Measurements from ENCODE around the gene COPS4. TPM values are rescaled to one million over a fixed set of nuclear protein-coding genes. Genes with fewer than 3 reads are reported as not detected.
"Not testable (repeated sequence)": the region's sequence is repeated elsewhere in the genome, so short reads cannot be mapped to it uniquely, and the experiment has no call there.

Gene COPS4
- total and polyA plus RNA-seq, 3 donors from 2014 or later = 73.2 to 100 (median 87.6) TPM

- TF ChIP-seq CTCF (IDR thresholded peaks at IDR 0.05) (no peak), POLR2A (IDR thresholded peaks at IDR 0.05) (no peak)
- intact Hi-C loops (cut with DNase I; ENCODE audit: low total_unique reads) = no loop called here
- H3K27me3 ChIP-seq = no peaks in the 10 kb centered on the region
- H3K4me3 ChIP-seq = no peak overlapping the region
- no peak for DNase-seq
- H3K27ac ChIP-seq = no peak overlapping the region
- WGBS, 2 donors = 84 to 88% methylated on average over 6 of the region's 6 CpGs
- no peaks in the 10 kb centered on the region for H3K36me3 ChIP-seq (ENCODE audit: low read depth, missing control alignments)
- H3K4me1 ChIP-seq = no peaks in the 10 kb centered on the region
- no peaks in the 10 kb centered on the region for H3K9me3 ChIP-seq
Observed at GRCh38 chr4:83080561-83080960, 45.6 kb downstream of the COPS4 start.

GRCh38 chr4:83082777-83083176 is 47.8 kb downstream of the COPS4 start:
- Histone ChIP-seq H3K4me1 (no peaks in the 10 kb centered on the region), H3K9me3 (no peaks in the 10 kb centered on the region), H3K27ac (no peak overlapping the region), H3K36me3 (ENCODE audit: low read depth, missing control alignments) (no peaks in the 10 kb centered on the region), H3K27me3 (no peaks in the 10 kb centered on the region), H3K4me3 (no peak overlapping the region)
- 95 to 100% methylated on average over 2 to 4 of the region's 4 CpGs for WGBS, 2 donors
- no peak for DNase-seq
- TF ChIP-seq POLR2A (IDR thresholded peaks at IDR 0.05) = no peak
- no peak for TF ChIP-seq CTCF (IDR thresholded peaks at IDR 0.05)
- intact Hi-C loops (cut with DNase I; ENCODE audit: low total_unique reads) = no loop called here

GRCh38 chr4:83083925-83084475 is 49.0 kb downstream of the COPS4 start:
- intact Hi-C loops (cut with DNase I; ENCODE audit: low total_unique reads) = no loop called here
- no peak for TF ChIP-seq CTCF (IDR thresholded peaks at IDR 0.05)
- no peak for TF ChIP-seq POLR2A (IDR thresholded peaks at IDR 0.05)
- Histone ChIP-seq H3K36me3 (ENCODE audit: low read depth, missing control alignments) (no peaks in the 10 kb centered on the region), H3K4me3 (no peak overlapping the region), H3K27ac (no peak overlapping the region), H3K9me3 (no peaks in the 10 kb centered on the region), H3K4me1 (no peaks in the 10 kb centered on the region), H3K27me3 (no peaks in the 10 kb centered on the region)
- no peak for DNase-seq
- 67 to 72% methylated on average over 7 to 11 of the region's 11 CpGs for WGBS, 2 donors

- H3K4me3 ChIP-seq; intact Hi-C loops (cut with DNase I; ENCODE audit: low total_unique reads); H3K4me1 ChIP-seq; H3K9me3 ChIP-seq; H3K36me3 ChIP-seq (ENCODE audit: low read depth, missing control alignments); H3K27ac ChIP-seq; H3K27me3 ChIP-seq: not testable (repeated sequence)
- 62 to 87% methylated on average over 12 of the region's 12 CpGs for WGBS, 2 donors
- peak; percentile 23 for DNase-seq
Observed at GRCh38 chr4:83084956-83085355, 50.0 kb downstream of the COPS4 start.

GRCh38 chr4:83089410-83090157 is 54.6 kb downstream of the COPS4 start:
- no peak for TF ChIP-seq CTCF (IDR thresholded peaks at IDR 0.05)
- no peaks in the 10 kb centered on the region for H3K27me3 ChIP-seq
- intact Hi-C loops (cut with DNase I; ENCODE audit: low total_unique reads) = no loop called here
- H3K36me3 ChIP-seq (ENCODE audit: low read depth, missing control alignments) = no peaks in the 10 kb centered on the region
- no peaks in the 10 kb centered on the region for H3K4me1 ChIP-seq
- no peaks in the 10 kb centered on the region for H3K9me3 ChIP-seq
- no peak overlapping the region for H3K4me3 ChIP-seq
- H3K27ac ChIP-seq = no peak overlapping the region
- no peak for DNase-seq
- 76 to 79% methylated on average over 2 of the region's 2 CpGs for WGBS, 2 donors
